HEK293 (cell line): ENCODE results near the gene TAS2R40.
"Not testable (repeated sequence)": the region's sequence is repeated elsewhere in the genome, so short reads cannot be mapped to it uniquely, and the experiment has no call there.

Experiments used
- CTCF ChIA-PET: fragments of 350-600 bp; formaldehyde crosslinking; extraction: SDS; loops from one replicate; lab custom pipeline; 2021; ENCODE audit warnings: antibody characterized with exemption; lab: Yijun Ruan, JAX
- POLR2A ChIA-PET: fragments of 300-600 bp; formaldehyde crosslinking; extraction: SDS; loops from one replicate; lab custom pipeline; 2020; ENCODE audit warnings: antibody characterized with exemption, inconsistent platforms; lab: Yijun Ruan, JAX
- H3K27ac ChIP-seq: fragments of 200-500 bp; sonication (Bioruptor generic); 2 replicates; pipeline ENCODE4 v1.5.1; 2014; ENCODE audit warnings: low read depth, low read length, control low read depth, inconsistent platforms; ENCODE audit errors: extremely low read depth
- H3K36me3 ChIP-seq, 2 experiments: fragments of 200-500 bp in 1 of 2; sonication (Bioruptor generic) in 1 of 2; 1 replicate in 1 of 2; 2 replicates in 1 of 2; pipeline ENCODE4 v1.5.1; 2014 to 2017; ENCODE audit warnings: inconsistent platforms in 2 of 2, low read length in 2 of 2; ENCODE audit not compliant: control insufficient read depth in 2 of 2, insufficient read depth in 1 of 2
- H3K4me1 ChIP-seq: fragments of 200-500 bp; sonication (Bioruptor generic); 2 replicates; pipeline ENCODE4 v1.5.1; 2014; ENCODE audit warnings: mild to moderate bottlenecking, low read length, inconsistent platforms; ENCODE audit not compliant: control insufficient read depth, insufficient read depth
- H3K4me3 ChIP-seq: 2 replicates; pipeline ENCODE4 v1.5.1; 2011; ENCODE audit warnings: low read depth, mild to moderate bottlenecking, control low read depth, low read length, moderate library complexity
- H3K9me3 ChIP-seq: fragments of 200-500 bp; sonication (Bioruptor generic); 2 replicates; pipeline ENCODE4 v1.5.1; 2014; ENCODE audit warnings: low read depth, low read length, inconsistent platforms; ENCODE audit not compliant: control insufficient read depth, insufficient read depth
- BCL11A ChIP-seq: fragments of 450-650 bp; formaldehyde crosslinking; IDR thresholded peaks from 2 replicates; pipeline ENCODE4 v1.5.1; 2016; ENCODE audit warnings: low read depth, missing biosample characterization, missing genetic modification characterization
- GLI4 ChIP-seq: fragments of 450-650 bp; formaldehyde crosslinking; IDR thresholded peaks from 2 replicates; pipeline ENCODE4 v1.5.1; 2016; ENCODE audit warnings: missing biosample characterization, missing genetic modification characterization
- INSM2 ChIP-seq: fragments of 450-650 bp; formaldehyde crosslinking; IDR thresholded peaks from 2 replicates; pipeline ENCODE4 v1.5.1; 2016; ENCODE audit warnings: missing biosample characterization, missing genetic modification characterization
- PRDM1 ChIP-seq: fragments of 450-650 bp; formaldehyde crosslinking; IDR thresholded peaks from 2 replicates; pipeline ENCODE4; 2016; ENCODE audit warnings: missing biosample characterization, missing genetic modification characterization
- PRDM2 ChIP-seq: fragments of 450-650 bp; formaldehyde crosslinking; IDR thresholded peaks from 2 replicates; pipeline ENCODE4 v1.5.1; 2016; ENCODE audit warnings: missing biosample characterization, missing genetic modification characterization, borderline replicate concordance
- YY1 ChIP-seq: fragments of 450-650 bp; formaldehyde crosslinking; IDR thresholded peaks from 2 replicates; pipeline ENCODE4 v1.5.1; 2018; ENCODE audit warnings: missing biosample characterization, missing genetic modification characterization
- ZBTB44 ChIP-seq: fragments of 450-650 bp; IDR thresholded peaks from 2 replicates; pipeline ENCODE4 v1.5.1; 2018; ENCODE audit warnings: missing biosample characterization, mild to moderate bottlenecking, missing genetic modification characterization
- ZBTB6 ChIP-seq: fragments of 450-650 bp; formaldehyde crosslinking; IDR thresholded peaks from 2 replicates; pipeline ENCODE4 v1.5.1; 2017; ENCODE audit warnings: missing biosample characterization, missing genetic modification characterization
- ZFP69B ChIP-seq: fragments of 450-650 bp; formaldehyde crosslinking; IDR thresholded peaks from 2 replicates; pipeline ENCODE4 v1.5.1; 2016; ENCODE audit warnings: missing biosample characterization, missing genetic modification characterization
- ZNF138 ChIP-seq: fragments of 450-650 bp; formaldehyde crosslinking; IDR thresholded peaks from 2 replicates; pipeline ENCODE4 v1.5.1; 2016; ENCODE audit warnings: missing biosample characterization, missing genetic modification characterization, borderline replicate concordance
- ZNF148 ChIP-seq: fragments of 450-650 bp; formaldehyde crosslinking; IDR thresholded peaks from 2 replicates; pipeline ENCODE4 v1.5.0; 2017; ENCODE audit warnings: missing biosample characterization, missing genetic modification characterization, borderline replicate concordance
- ZNF184 ChIP-seq: fragments of 450-650 bp; IDR thresholded peaks from 2 replicates; pipeline ENCODE4 v1.5.1; 2018; ENCODE audit warnings: missing biosample characterization, mild to moderate bottlenecking, missing genetic modification characterization
- ZNF211 ChIP-seq: fragments of 450-650 bp; formaldehyde crosslinking; IDR thresholded peaks from 2 replicates; pipeline ENCODE4 v1.5.1; 2016; ENCODE audit warnings: low read depth, missing biosample characterization, missing genetic modification characterization
- ZNF404 ChIP-seq: fragments of 450-650 bp; formaldehyde crosslinking; IDR thresholded peaks from 2 replicates; pipeline ENCODE4 v1.5.1; 2017; ENCODE audit warnings: missing biosample characterization, missing genetic modification characterization
- ZNF530 ChIP-seq: fragments of 450-650 bp; formaldehyde crosslinking; IDR thresholded peaks from 2 replicates; pipeline ENCODE4 v1.5.1; 2016; ENCODE audit warnings: low read depth, missing biosample characterization, missing genetic modification characterization
- ZNF561 ChIP-seq: fragments of 450-650 bp; IDR thresholded peaks from 2 replicates; pipeline ENCODE4 v1.5.1; 2018; ENCODE audit warnings: missing biosample characterization, missing genetic modification characterization, borderline replicate concordance
- ZNF654 ChIP-seq: fragments of 450-650 bp; formaldehyde crosslinking; IDR thresholded peaks from 2 replicates; pipeline ENCODE4 v1.5.1; 2016; ENCODE audit warnings: low read depth, missing biosample characterization, missing genetic modification characterization
- ZNF76 ChIP-seq: fragments of 450-650 bp; formaldehyde crosslinking; IDR thresholded peaks from 2 replicates; pipeline ENCODE4; 2016; ENCODE audit warnings: low read depth, missing biosample characterization, missing genetic modification characterization, borderline replicate concordance

Gene TAS2R40

GRCh38 chr7:143210541-143210940 is 11.3 kb upstream of the TAS2R40 start (continued):
- no peak for TF ChIP-seq ZNF138
- no peak for TF ChIP-seq ZNF404 (tag by site-specific recombination)
- no peak for TF ChIP-seq INSM2
- no peak for TF ChIP-seq ZNF184 (tag by site-specific recombination)
- no peak for TF ChIP-seq PRDM2 (tag by site-specific recombination)
- no peak for TF ChIP-seq ZNF211 (tag by site-specific recombination)
- TF ChIP-seq GLI4 (tag by site-specific recombination), result no peak
- TF ChIP-seq ZNF148 (tag by site-specific recombination), result no peak
- TF ChIP-seq, all 188 proteins: peak for 0

GRCh38 chr7:143213478-143213877 is 8.4 kb upstream of the TAS2R40 start:
- H3K4me1 ChIP-seq, H3K9me3 ChIP-seq, POLR2A ChIA-PET, H3K4me3 ChIP-seq, H3K36me3 ChIP-seq, H3K27ac ChIP-seq: not testable (repeated sequence)
- CTCF ChIA-PET, result interaction anchor here (1.1 to 4.2 kb wide), 6 partner anchors 27 to 358 kb away, joined by 3 to 148 read pairs (median 14); partner anchors contain the start of gene EPHB6

- ChIA-PET CTCF (interaction anchor here (0.5 to 5.3 kb wide), 99 partner anchors 9 to 900 kb away, joined by 3 to 148 read pairs (median 4); partner anchors contain the start of genes EPHB6, GSTK1 and PIP), POLR2A (no interaction called here)
- no peak overlapping the region for H3K27ac ChIP-seq
- H3K4me3 ChIP-seq, result no peak overlapping the region
- H3K9me3 ChIP-seq, result no peaks in the 10 kb centered on the region
- H3K36me3 ChIP-seq, result no peaks in the 10 kb centered on the region
- H3K4me1 ChIP-seq, result no peaks in the 10 kb centered on the region
- TF ChIP-seq ZNF76 (tag by site-specific recombination) (no peak), ZBTB44 (0 out of 2 replicates have a peak, but pooled peaks have one; percentile 5), PRDM1 (no peak), ZNF654 (tag by site-specific recombination) (peak; percentile 100), ZFP69B (tag by site-specific recombination) (no peak), YY1 (tag by site-specific recombination) (no peak), ZBTB6 (tag by site-specific recombination) (no peak; the same call in 1 of the 2 replicates), ZNF561 (tag by site-specific recombination) (no peak), ZNF211 (tag by site-specific recombination) (no peak), BCL11A (tag by site-specific recombination) (no peak), ZNF530 (no peak)
Measured at GRCh38 chr7:143214789-143215679, 6.8 kb upstream of the TAS2R40 start.
